Lower lobe of right lung (tissue), 2 donors: Measurements from ENCODE around the gene MRGPRX2. TPM values are rescaled to one million over a fixed set of nuclear protein-coding genes. Genes with fewer than 3 reads are reported as not detected.

ENCODE experiments used
- ATAC-seq, 2 donors: fragments of 200-7000 bp; cut with Tn5 transposase; one replicate each; pipeline ENCODE4 v1.9.1; 2020 to 2022; ENCODE audit warnings: mild to moderate bottlenecking in 2 of 2, moderate library complexity in 2 of 2
- DNase-seq: peaks from one replicate; pipeline ENCODE4 v3.0.0-alpha.2; 2020
- H3K27ac ChIP-seq: fragments of 200-600 bp; one replicate; pipeline ENCODE4 v1.8.0; 2022
- H3K27me3 ChIP-seq: fragments of 200-600 bp; one replicate; pipeline ENCODE4 v1.8.0; 2022; ENCODE audit warnings: low read depth
- H3K36me3 ChIP-seq: fragments of 200-600 bp; one replicate; pipeline ENCODE4 v1.8.0; 2022; ENCODE audit warnings: mild to moderate bottlenecking
- H3K4me1 ChIP-seq: fragments of 200-600 bp; one replicate; pipeline ENCODE4 v1.8.0; 2022
- H3K4me3 ChIP-seq: fragments of 200-600 bp; one replicate; pipeline ENCODE4 v1.8.0; 2022; ENCODE audit warnings: mild to moderate bottlenecking
- H3K9me3 ChIP-seq: fragments of 200-600 bp; one replicate; pipeline ENCODE4 v1.8.0; 2022
- intact Hi-C: fragments of 100-400 bp; cut with DNase I; formaldehyde crosslinking; loops from one replicate; pipeline ENCODE4 v1.11.0; 2022
- total RNA-seq: library from RNA; stranded (reverse); fragmentation: NEBNext Ultra II Directional; extraction: Animal tissue kit (Norgen Biotek cat#: 25700); gene quantifications from one replicate; pipeline ENCODE4 v1.2.1, GENCODE V29; 2021
- TF ChIP-seq, protein P1 (sequence below): fragments of 200-600 bp; IDR thresholded peaks from one replicate; pipeline ENCODE4 v1.8.0; 2022; ENCODE audit warnings: antibody characterized with exemption, mild to moderate bottlenecking
- donor health status: DM: no; HTN: yes; CAD: no; lungs with severe emphysema.

The MRGPRX2 gene
- total RNA-seq, 1 donor from 2014 or later, result not detected

DNA sequence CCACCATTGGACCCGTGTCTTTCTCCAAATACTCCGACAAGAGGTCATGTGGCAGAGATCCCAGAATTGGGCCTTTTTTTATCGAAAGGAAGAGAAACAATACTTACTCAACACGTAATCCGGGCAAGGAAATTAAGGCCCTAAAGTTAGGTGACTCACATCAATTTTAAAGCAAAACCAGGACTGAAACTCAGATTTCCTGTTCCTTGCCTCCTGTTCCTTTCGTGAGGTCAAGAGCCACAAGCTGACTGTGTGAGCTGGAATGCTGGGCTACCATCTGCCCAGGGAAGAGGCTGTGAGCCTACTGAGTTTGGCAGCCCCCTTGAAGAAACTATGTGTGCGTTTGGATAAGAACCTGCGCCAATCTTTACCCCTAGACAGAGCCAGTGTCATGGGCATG, 27.1 kb upstream of the MRGPRX2 start:
- DNase-seq (no peak), ATAC-seq (no peak)
- H3K27ac ChIP-seq, result no peak overlapping the region
- H3K9me3 ChIP-seq, result no peaks in the 10 kb centered on the region
- no peaks in the 10 kb centered on the region for H3K36me3 ChIP-seq
- no peaks in the 10 kb centered on the region for H3K4me1 ChIP-seq
- TF ChIP-seq, protein P1, sequence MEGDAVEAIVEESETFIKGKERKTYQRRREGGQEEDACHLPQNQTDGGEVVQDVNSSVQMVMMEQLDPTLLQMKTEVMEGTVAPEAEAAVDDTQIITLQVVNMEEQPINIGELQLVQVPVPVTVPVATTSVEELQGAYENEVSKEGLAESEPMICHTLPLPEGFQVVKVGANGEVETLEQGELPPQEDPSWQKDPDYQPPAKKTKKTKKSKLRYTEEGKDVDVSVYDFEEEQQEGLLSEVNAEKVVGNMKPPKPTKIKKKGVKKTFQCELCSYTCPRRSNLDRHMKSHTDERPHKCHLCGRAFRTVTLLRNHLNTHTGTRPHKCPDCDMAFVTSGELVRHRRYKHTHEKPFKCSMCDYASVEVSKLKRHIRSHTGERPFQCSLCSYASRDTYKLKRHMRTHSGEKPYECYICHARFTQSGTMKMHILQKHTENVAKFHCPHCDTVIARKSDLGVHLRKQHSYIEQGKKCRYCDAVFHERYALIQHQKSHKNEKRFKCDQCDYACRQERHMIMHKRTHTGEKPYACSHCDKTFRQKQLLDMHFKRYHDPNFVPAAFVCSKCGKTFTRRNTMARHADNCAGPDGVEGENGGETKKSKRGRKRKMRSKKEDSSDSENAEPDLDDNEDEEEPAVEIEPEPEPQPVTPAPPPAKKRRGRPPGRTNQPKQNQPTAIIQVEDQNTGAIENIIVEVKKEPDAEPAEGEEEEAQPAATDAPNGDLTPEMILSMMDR, result no peak
- intact Hi-C loops, result no loop called here
- no peaks in the 10 kb centered on the region for H3K27me3 ChIP-seq
- no peak overlapping the region for H3K4me3 ChIP-seq

DNA sequence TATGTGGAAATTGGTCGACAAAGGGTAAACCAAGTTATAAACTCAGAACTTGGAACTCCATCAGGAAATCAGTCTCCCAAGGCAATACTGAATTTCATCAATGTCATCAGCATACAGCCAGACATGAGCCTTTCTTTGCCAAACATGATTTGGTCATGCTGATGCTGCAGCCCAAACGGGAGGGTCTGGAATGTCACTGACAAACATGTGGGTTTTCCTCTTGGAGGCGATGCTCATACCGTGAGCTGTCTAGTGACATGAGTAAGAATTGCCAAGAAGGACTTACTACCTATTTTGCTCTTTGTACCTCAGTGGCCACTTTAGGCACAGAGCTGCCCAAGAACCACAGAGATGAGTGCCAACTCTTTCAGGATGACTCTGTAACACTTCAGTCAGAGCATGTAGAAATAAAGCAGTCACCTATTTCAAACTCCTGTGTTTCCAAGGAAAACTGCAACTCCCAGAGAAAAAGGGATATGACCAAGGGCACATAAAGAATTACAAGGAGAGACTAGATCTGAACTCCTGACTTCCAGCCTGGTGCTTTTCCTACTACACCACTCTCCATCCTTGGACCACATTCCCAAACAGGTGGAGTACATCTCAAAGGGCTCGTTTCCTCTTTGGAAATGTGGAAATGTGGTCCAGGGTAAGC, 24.3 kb upstream of the MRGPRX2 start:
- Histone ChIP-seq H3K36me3 (no peaks in the 10 kb centered on the region), H3K27ac (no peak overlapping the region), H3K9me3 (no peaks in the 10 kb centered on the region), H3K4me3 (no peak overlapping the region), H3K27me3 (no peaks in the 10 kb centered on the region), H3K4me1 (peaks cover 4% of the 10 kb centered on the region)
- DNase-seq (no peak), ATAC-seq (no peak)
- TF ChIP-seq, protein P1, result no peak
- intact Hi-C loops, result no loop called here

DNA sequence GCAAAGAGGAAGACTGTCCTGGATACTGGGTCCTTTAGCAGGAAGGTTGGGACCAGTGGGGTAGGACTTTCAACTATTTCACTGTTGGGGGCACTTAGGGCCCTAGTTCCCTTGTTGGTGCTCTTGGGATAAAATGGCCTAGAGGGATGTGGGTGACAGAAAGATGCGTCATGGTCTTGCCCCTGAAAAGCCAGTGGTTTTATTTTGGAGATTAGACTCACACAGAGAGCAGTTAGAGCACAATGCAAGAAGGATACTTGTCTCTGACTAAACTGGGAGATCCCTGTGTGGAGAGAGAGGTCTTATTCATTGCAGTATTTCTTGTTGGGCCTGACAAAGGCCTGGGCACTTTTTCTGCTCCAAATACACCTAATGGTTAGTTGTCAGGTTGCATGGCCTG, 22.6 kb upstream of the MRGPRX2 start:
- Histone ChIP-seq H3K27ac (no peak overlapping the region), H3K27me3 (no peaks in the 10 kb centered on the region), H3K36me3 (no peaks in the 10 kb centered on the region), H3K4me1 (peaks cover 4% of the 10 kb centered on the region), H3K4me3 (no peak overlapping the region), H3K9me3 (no peaks in the 10 kb centered on the region)
- ATAC-seq, result no peak
- intact Hi-C loops, result no loop called here
- no peak for DNase-seq
- TF ChIP-seq, protein P1, result no peak

DNA sequence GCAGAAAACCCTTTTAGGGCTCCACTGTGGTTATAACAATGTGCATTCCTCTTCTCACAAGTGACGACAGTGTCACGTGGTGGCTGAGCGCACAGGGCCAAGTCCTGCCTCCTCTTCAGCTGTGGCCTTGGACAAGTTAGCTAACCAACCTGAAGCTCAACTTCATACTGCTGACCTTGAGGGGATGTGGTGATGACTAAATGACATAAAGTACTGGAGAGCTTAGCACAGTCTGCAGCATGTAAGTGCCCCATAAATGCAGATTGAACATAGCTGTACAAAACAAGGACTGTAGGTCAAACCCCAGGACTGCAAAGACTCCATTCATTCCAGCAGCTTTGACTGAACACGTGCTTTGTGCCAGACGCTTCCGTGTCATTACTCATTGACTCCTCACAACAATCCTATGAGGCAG, 20.1 kb upstream of the MRGPRX2 start:
- H3K36me3 ChIP-seq, result no peaks in the 10 kb centered on the region
- H3K9me3 ChIP-seq, result no peaks in the 10 kb centered on the region
- peaks cover 4% of the 10 kb centered on the region for H3K4me1 ChIP-seq
- H3K4me3 ChIP-seq, result no peak overlapping the region
- H3K27ac ChIP-seq, result no peak overlapping the region
- no peaks in the 10 kb centered on the region for H3K27me3 ChIP-seq
- intact Hi-C loops, result no loop called here
- ATAC-seq (peak; percentile 68 to 76), DNase-seq (peak; percentile 53)
- TF ChIP-seq, protein P1, result no peak

DNA sequence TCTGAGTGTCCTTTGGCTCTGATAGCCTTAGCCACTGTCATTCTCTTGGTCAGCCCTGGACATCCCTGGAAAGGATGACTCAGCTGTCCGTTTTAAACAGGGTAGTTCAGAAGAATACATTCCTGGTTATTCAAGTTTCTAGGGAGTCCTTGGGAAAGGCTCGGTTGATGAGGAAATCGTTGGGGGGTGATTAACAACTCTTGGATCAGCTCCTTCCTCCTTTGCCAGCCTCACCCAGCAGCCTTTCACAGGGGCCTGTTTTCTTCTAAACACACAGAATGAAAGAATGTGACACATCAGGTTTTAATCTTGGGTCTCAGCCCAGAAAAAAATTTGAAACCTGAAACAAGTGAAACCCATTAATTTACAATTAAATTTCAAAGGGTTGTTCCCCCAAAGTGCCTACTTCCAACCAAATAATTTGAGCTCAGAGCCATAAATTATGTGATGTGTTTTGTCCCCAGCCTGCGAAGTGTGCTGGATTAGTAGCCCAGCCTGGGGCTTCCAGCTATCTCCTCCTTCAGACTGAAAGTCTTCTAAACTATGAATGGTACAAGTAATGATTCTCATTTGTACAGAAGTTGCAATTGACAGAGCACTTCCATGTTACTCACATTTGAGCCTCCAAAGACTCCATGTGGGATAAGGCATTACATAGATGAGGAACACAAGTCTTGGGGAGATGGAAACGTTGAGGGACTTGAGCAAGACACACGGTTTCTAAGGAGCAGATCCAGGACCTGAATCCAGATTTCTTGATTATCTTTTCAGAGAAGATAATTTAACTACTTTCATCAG, 19.3 kb upstream of the MRGPRX2 start:
- no peaks in the 10 kb centered on the region for H3K9me3 ChIP-seq
- intact Hi-C loops, result loop anchor here (10.0 kb wide), 1 partner anchor 475 kb away; no protein-coding TSS in a partner anchor
- DNase-seq (no peak), ATAC-seq (peak; percentile 32 to 39)
- TF ChIP-seq, protein P1, result no peak
- no peaks in the 10 kb centered on the region for H3K27me3 ChIP-seq
- peaks cover 4% of the 10 kb centered on the region for H3K4me1 ChIP-seq
- no peak overlapping the region for H3K4me3 ChIP-seq
- no peaks in the 10 kb centered on the region for H3K36me3 ChIP-seq
- no peak overlapping the region for H3K27ac ChIP-seq
